Islet precursor cell (in vitro differentiated cells): ENCODE data around the gene FGF9.

Source experiments
- DNase-seq: peaks from one replicate; pipeline ENCODE4 v3.0.0-alpha.2; 2018

FGF9 gene

GRCh38 chr13:21675095-21675991 lies 4.5 kb downstream of the FGF9 start:
- DNase-seq, result peak; percentile 53

- peak; percentile 70 for DNase-seq
Measured at GRCh38 chr13:21676611-21677021, 5.7 kb downstream of the FGF9 start.

DNA sequence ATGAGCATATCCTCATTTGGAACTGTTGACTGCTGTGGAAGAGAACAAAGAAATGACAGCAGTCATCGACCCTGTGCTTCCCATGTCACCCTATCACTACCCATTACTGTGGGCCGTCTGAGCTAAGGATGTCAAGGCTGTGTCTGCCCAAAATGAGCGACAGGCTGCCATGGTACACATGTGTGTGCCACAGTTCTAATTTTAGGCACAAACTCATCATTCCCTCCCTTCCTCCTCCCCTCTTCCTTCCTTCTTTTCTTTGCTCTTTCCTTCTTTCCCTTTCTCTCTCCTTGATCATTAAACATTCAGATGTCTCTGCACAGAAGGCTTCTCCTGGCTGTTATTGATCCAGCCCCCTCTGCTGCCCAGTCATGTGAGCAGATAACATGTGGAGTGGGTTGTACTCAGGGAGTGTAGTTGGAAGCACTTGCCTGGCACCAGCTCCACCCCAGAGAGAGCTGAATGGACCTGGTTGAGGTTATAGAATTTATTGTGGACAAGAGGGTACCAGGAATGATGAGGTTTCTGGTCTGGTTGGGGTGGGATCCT lies 6.3 kb downstream of the FGF9 start:
- DNase-seq, result no peak

GRCh38 chr13:21683034-21683733 lies 12.3 kb downstream of the FGF9 start:
- DNase-seq, result no peak

- DNase-seq, result no peak
Measured at GRCh38 chr13:21684576-21684975, 13.7 kb downstream of the FGF9 start.

DNA sequence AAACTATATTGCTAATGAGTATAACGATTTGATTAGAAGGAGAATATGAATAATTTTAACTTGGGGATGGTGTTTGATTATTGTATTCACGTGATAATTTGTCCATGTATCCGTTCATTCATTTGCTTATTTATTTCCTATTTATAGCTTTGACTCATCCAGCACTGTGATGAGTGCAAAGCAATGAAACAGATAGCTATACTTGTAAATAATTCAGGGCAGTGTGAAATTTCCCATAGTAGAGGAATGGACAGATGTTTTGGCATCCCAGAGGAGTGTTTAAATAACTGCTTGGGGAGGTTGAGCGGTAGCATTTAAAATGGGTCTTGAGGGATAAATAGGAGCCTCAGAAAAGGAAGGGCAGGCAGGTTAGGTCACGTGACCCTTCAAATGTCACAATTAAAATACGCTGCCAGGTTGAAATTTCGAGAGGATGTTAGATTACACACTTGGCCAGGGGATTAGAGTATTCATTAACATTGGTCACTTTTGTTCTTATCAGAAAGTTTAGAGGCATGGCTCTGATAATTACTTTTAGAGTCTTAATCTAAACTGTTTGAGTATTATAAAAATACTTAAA lies 14.7 kb downstream of the FGF9 start:
- DNase-seq, result no peak

GRCh38 chr13:21686751-21687391 lies 16.0 kb downstream of the FGF9 start:
- no peak for DNase-seq

DNA sequence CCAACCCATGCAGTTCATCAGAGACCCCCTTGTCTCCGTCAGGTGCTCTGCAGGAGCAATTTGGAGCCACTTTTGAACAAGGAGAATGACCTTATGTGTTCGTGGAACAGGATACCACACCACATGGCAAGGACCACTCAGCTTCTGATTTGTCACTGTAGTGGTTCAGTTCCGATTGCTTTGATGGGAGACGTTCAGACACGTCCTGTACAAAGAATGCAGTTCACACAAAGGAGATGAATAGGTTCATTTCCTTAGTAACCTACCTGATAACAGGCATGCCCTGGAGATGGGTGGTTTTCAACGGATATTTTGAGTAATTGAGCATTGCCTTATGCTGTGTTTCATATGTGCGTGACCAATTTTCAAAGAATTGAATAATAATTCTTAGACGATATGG lies 17.2 kb downstream of the FGF9 start:
- no peak for DNase-seq

- DNase-seq, result no peak
Measured at GRCh38 chr13:21689097-21689496, 18.2 kb downstream of the FGF9 start.

DNA sequence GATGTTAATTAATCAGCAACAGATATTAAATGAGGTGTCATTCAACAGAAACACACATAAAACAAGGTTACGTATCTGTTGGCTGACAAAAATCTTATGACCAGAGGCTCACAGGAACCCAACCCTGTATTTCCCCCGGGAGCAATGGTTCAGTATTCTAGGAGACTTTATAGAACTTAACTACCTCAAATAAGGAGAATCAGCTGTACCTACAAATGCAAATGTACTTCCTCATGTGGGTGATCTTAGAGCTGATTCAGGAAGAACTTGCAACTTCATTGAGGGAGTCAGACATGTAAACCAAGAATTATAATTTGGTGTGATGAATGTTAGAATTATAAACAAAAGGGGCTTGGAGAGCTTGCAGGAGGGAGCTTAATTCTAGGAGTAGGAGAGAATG lies 20.1 kb downstream of the FGF9 start:
- no peak for DNase-seq

DNA sequence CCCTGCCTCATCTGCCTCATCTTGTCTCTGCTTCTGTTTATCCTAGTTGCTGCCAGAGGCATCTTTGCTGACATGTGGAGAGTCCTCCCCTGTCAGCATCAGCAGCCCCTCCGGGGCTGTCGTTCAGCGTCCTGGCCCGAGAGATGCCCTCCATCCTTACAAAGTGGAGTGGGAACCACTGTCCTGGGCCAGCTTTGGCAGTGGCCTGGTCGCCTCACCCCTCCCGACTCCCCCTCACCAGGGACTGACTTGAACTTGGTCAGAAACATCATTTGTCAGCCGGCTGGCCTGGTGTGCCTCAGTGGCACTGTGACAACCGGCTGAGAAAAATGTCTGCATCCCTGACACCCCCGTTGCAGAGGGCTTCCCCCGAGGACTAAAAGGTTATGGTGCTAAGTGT lies 20.6 kb downstream of the FGF9 start:
- no peak for DNase-seq

DNA sequence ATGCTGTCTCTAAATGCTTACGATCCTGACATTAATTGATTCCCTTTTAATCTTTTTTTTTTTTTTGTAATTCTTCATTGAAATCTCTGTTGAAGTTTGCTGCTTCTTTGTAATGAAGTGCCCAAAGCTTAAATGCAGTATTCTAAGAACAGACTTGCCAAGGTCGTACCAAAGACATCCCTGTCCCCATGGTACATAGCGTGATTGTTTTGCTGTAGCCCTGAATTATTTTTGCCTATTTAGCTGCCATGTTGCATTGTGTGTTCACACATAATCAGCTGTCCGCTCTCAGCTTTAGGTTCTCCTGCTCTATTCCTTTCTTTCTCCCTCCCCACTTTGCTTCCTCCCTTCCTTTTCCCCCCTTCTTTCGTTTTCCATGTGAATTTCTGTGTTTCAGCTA lies 21.1 kb downstream of the FGF9 start:
- no peak for DNase-seq

- DNase-seq, result no peak
Measured at GRCh38 chr13:21694831-21695230, 24.0 kb downstream of the FGF9 start.

- no peak for DNase-seq
Measured at GRCh38 chr13:21695546-21695945, 24.7 kb downstream of the FGF9 start.

- no peak for DNase-seq
Measured at GRCh38 chr13:21696865-21697448, 26.1 kb downstream of the FGF9 start.

- no peak for DNase-seq
Measured at GRCh38 chr13:21698817-21699679, 28.2 kb downstream of the FGF9 start.

DNA sequence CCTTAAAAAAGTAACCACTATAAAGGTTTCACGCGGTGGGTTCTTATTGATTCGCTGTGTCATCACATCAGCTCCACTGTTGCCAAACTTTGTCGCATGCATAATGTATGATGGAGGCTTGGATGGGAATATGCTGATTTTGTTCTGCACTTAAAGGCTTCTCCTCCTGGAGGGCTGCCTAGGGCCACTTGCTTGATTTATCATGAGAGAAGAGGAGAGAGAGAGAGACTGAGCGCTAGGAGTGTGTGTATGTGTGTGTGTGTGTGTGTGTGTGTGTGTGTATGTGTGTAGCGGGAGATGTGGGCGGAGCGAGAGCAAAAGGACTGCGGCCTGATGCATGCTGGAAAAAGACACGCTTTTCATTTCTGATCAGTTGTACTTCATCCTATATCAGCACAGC lies 30.6 kb downstream of the FGF9 start:
- no peak for DNase-seq

- DNase-seq, result no peak
Measured at GRCh38 chr13:21703846-21704245, 33.0 kb downstream of the FGF9 start.

DNA sequence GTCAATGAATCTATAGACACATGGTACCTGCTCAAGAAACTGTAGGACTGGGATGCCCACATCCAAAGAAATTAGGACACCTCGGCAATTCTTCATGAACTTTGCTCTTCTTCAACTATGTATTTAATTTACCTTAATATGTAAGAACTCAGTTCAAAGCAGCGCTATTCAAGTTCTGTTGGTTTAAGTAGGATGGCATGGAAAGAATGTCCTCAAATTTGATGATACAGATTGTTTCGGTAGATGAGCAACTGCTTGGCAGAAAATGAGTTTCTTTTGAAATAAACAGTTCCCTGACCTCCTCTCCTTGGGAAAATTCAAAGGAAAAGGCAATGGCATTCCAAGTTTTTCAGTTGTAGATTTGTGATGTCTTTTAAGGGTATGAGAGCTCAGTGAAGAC lies 36.7 kb downstream of the FGF9 start:
- no peak for DNase-seq

GRCh38 chr13:21709697-21710096 lies 38.8 kb downstream of the FGF9 start:
- no peak for DNase-seq

DNA sequence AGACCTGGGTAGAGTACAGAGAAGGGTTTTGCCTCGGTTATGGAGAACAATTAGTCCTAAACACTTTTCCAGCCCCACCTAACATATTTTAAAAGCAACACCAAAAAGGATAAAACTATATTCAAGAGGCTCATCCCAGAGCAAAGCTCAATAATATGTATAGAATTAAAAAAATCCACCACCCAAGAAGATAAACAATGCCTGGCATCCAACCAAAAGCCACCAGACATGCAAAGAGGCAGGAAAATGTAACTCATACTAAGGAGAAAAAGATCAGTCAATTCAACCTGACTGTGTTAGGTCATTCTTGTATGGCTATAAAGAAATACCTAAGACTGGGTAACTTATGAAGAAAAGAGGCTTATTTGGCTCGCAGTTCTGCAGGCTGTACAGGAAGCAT lies 39.3 kb downstream of the FGF9 start:
- DNase-seq, result no peak

DNA sequence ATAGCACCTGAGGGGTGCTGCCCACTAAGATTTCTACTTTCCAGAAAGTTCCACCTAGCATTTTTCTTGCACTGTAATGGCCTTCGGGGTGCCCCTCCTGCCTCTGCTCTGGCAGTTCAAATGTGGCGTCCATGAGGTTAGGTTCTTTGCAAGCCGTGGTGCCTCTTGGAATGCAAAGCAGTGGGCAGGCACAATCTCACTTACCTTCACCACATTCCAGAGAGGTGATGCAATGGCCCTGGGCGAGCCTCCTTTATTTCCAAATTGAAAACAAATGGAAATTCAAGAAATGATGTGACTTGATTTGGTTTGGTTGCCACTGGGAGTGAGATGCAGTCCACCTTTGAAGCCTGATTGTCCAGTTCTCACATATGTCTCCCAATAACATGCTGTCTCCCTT lies 46.9 kb downstream of the FGF9 start:
- DNase-seq, result peak; percentile 82
